ENCODE data around the gene IL17REL.

The IL17REL gene

GRCh38 chr22:50007057-50007511 is 5.5 kb downstream of the IL17REL start:
- no peak for TF ChIP-seq TAF1 (IDR thresholded peaks at IDR 0.05; ENCODE audit: borderline replicate concordance, insufficient read depth, low read length)
- TF ChIP-seq POLR2AphosphoS5 (IDR thresholded peaks at IDR 0.05; ENCODE audit: low read depth, low read length), result no peak
- no peak for TF ChIP-seq REST (IDR thresholded peaks at IDR 0.05; ENCODE audit: insufficient read depth in 1 of 2, low read depth in 2 of 2, low read length in 2 of 2)
- no peak for TF ChIP-seq FOXP2 (optimal IDR thresholded peaks at IDR 0.05; ENCODE audit: borderline replicate concordance, extremely low read depth, extremely low read length, insufficient read depth)
- TF ChIP-seq SIN3A (IDR thresholded peaks at IDR 0.05; ENCODE audit: borderline replicate concordance, insufficient read depth, low read length), result no peak

GRCh38 chr22:50004918-50005317 is 7.6 kb downstream of the IL17REL start:
- TF ChIP-seq SIN3A (IDR thresholded peaks at IDR 0.05; ENCODE audit: borderline replicate concordance, insufficient read depth, low read length), result no peak
- no peak for TF ChIP-seq FOXP2 (optimal IDR thresholded peaks at IDR 0.05; ENCODE audit: borderline replicate concordance, extremely low read depth, extremely low read length, insufficient read depth)
- no peak for TF ChIP-seq REST (IDR thresholded peaks at IDR 0.05; ENCODE audit: insufficient read depth in 1 of 2, low read depth in 2 of 2, low read length in 2 of 2)
- TF ChIP-seq TAF1 (IDR thresholded peaks at IDR 0.05; ENCODE audit: borderline replicate concordance, insufficient read depth, low read length), result no peak
- no peak for TF ChIP-seq POLR2AphosphoS5 (IDR thresholded peaks at IDR 0.05; ENCODE audit: low read depth, low read length)

- no peak for TF ChIP-seq REST (IDR thresholded peaks at IDR 0.05; ENCODE audit: insufficient read depth in 1 of 2, low read depth in 2 of 2, low read length in 2 of 2)
- no peak for TF ChIP-seq FOXP2 (optimal IDR thresholded peaks at IDR 0.05; ENCODE audit: borderline replicate concordance, extremely low read depth, extremely low read length, insufficient read depth)
- TF ChIP-seq SIN3A (IDR thresholded peaks at IDR 0.05; ENCODE audit: borderline replicate concordance, insufficient read depth, low read length), result no peak
- no peak for TF ChIP-seq TAF1 (IDR thresholded peaks at IDR 0.05; ENCODE audit: borderline replicate concordance, insufficient read depth, low read length)
- TF ChIP-seq POLR2AphosphoS5 (IDR thresholded peaks at IDR 0.05; ENCODE audit: low read depth, low read length), result no peak
Observed at GRCh38 chr22:50002791-50003190, 9.8 kb downstream of the IL17REL start.

GRCh38 chr22:50001388-50002231 is 11.0 kb downstream of the IL17REL start:
- no peak for TF ChIP-seq TAF1 (IDR thresholded peaks at IDR 0.05; ENCODE audit: borderline replicate concordance, insufficient read depth, low read length)
- no peak for TF ChIP-seq SIN3A (IDR thresholded peaks at IDR 0.05; ENCODE audit: borderline replicate concordance, insufficient read depth, low read length)
- TF ChIP-seq FOXP2 (optimal IDR thresholded peaks at IDR 0.05; ENCODE audit: borderline replicate concordance, extremely low read depth, extremely low read length, insufficient read depth), result no peak
- no peak for TF ChIP-seq REST (IDR thresholded peaks at IDR 0.05; ENCODE audit: insufficient read depth in 1 of 2, low read depth in 2 of 2, low read length in 2 of 2)

All from PFSK-1 (cell line).